ENCODE data around the gene TM2D3.
A peak's percentile ranks its signal among the peaks of the same experiment; 100 is the strongest.

The TM2D3 gene, protein sequence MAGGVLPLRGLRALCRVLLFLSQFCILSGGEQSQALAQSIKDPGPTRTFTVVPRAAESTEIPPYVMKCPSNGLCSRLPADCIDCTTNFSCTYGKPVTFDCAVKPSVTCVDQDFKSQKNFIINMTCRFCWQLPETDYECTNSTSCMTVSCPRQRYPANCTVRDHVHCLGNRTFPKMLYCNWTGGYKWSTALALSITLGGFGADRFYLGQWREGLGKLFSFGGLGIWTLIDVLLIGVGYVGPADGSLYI

GRCh38 chr15:101652098-101652785, at the start of gene TM2D3:
TM2D3 (minus strand) TSS chr15:101652381; CDS start chr15:101652361, 20 bp downstream.
- peak; percentile 90 to 96 for DNase-seq (ENCODE audit: low read depth in 2 of 2)

- DNase-seq (ENCODE audit: low read depth in 2 of 2) = no peak
Observed at GRCh38 chr15:101698314-101698713, 46.1 kb upstream of the TM2D3 start.

GRCh38 chr15:101697488-101697887, 45.3 kb upstream of the TM2D3 start:
- no peak for DNase-seq (ENCODE audit: low read depth in 2 of 2)

DNA sequence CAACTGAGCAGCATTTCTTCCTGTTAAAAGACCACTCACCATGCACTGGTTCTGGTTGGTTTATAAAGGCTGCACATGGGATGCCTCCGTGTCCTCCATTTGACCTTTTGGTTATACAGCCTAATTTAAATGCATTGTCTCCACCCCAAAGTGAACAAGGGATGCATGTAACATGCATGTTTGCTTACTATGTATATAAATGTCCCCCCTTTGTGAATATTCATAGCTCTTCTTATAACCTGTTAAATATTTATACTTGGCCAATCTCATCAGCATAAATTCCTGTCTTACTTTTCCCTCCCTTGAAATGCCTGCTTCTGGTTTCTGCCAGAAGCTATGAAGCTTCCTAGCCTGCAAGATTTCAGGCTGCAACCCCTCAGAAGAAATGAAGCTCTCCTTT, 44.6 kb upstream of the TM2D3 start:
- DNase-seq (ENCODE audit: low read depth in 2 of 2) = no peak

DNA sequence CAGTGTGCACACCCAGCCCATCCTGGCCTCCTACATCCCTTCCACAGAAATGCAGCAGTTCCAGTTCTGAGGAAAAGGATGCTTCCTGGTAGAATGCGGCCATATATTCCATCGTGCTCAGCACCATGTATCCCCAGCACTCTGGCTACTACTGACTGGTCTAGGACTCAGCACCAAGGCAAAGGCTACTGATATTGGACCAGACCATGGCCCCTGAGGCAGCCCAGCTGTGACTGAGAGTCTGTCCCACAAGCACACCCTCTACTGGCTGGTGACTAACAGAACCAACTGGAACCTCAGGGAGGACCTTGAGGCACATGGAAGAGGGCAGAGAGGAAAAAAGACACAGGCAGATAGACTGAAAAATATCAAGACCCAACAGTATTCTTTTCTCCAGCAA, 42.1 kb upstream of the TM2D3 start:
- DNase-seq (ENCODE audit: low read depth in 2 of 2) = no peak

DNA sequence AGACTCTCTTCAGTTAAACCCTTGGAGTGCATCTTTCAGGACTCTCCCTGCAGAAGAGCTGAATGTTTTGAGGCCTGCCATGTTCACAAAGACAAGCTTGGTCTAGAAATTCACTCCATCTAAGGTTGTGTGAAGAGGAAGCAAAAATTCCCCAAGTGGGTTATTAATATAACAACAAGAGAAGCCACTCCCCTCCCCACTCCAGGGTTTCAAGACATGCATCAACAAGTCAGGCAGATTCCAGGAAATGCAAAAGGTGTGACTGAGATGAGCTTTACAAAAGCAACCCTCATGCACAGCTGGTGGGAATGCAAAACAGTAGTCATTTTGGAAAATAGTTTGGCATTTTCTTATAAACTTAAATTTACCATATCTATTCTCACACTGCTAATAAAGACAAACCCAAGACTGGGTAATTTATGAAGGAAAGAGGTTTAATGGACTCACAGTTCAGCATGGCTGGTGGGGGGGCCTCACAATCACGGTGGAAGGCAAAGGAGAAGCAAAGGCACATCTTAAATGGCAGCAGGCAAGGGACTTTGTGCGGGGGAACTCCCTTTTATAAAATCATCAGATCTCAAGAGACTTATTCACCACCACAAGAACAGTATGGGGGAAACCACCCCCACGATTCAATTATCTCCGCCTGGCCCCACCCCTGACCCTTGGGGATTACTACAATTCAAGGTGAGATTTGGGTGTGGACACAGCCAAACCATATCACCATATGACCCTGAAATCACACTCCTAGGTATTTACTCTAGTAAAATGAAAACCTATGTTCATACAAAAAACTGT, 40.8 kb upstream of the TM2D3 start:
- DNase-seq (ENCODE audit: low read depth in 2 of 2) = no peak

DNA sequence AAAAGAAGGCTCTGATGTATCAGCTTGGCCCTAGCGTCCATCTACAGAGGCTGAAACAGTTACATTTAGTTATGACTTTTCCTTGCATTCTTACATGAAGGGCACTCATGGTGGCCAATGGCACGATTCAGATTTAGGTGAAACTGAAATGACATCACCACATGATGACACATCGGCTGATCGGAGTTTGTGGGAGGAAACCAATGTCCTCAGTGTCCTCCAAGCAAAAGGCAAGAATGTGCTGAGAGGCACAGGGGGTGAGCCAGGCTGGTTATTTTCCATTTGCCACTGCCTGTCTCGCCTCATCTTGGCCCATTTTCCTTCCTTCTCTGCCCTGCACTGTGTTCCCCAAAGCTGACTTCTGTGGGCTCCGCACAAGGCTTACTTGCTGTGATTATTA, 37.7 kb upstream of the TM2D3 start:
- no peak for DNase-seq (ENCODE audit: low read depth in 2 of 2)

DNA sequence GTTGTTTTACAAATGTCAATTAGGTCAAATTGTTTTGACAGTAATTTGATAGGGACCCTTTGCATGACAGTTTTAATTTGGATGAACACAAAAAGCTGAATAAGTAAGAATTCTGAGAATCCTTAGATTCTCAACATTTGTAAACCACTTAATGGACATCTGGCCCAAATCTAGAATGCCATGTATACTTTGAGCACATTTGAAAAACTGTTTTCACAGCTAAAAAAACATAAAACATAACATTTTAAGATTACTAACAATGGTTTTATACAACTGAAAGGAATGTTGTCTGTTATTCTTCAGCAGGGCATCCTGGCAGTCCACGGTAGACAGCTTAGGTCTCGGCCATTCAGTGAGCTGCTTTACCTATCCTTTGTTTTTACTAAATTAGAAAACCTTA, 34.5 kb upstream of the TM2D3 start:
- no peak for DNase-seq (ENCODE audit: low read depth in 2 of 2)

- DNase-seq (ENCODE audit: low read depth in 2 of 2) = no peak
Observed at GRCh38 chr15:101684877-101685276, 32.7 kb upstream of the TM2D3 start.

GRCh38 chr15:101684384-101684783, 32.2 kb upstream of the TM2D3 start:
- DNase-seq (ENCODE audit: low read depth in 2 of 2) = no peak

- no peak for DNase-seq (ENCODE audit: low read depth in 2 of 2)
Observed at GRCh38 chr15:101679806-101680205, 27.6 kb upstream of the TM2D3 start.

DNA sequence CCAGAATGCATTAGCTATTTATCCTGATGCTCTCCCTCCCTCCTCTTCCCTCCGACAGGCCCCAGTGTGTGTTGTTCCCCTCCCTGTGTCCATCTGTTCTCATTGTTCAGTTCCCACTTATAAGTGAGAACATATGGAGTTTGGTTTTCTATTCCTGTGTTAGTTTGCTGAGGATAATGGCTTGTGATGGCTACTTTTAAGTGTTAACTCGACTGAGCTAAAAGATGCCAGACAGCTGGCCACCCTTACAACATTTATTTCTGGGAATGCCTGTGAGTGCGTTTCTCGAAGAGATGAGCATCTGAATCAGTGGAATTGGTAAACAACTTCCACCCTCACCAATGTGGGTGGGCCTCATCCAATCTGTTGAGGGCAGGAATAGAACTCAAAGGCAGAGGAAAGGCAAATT, 24.7 kb upstream of the TM2D3 start:
- DNase-seq (ENCODE audit: low read depth in 2 of 2) = no peak

DNA sequence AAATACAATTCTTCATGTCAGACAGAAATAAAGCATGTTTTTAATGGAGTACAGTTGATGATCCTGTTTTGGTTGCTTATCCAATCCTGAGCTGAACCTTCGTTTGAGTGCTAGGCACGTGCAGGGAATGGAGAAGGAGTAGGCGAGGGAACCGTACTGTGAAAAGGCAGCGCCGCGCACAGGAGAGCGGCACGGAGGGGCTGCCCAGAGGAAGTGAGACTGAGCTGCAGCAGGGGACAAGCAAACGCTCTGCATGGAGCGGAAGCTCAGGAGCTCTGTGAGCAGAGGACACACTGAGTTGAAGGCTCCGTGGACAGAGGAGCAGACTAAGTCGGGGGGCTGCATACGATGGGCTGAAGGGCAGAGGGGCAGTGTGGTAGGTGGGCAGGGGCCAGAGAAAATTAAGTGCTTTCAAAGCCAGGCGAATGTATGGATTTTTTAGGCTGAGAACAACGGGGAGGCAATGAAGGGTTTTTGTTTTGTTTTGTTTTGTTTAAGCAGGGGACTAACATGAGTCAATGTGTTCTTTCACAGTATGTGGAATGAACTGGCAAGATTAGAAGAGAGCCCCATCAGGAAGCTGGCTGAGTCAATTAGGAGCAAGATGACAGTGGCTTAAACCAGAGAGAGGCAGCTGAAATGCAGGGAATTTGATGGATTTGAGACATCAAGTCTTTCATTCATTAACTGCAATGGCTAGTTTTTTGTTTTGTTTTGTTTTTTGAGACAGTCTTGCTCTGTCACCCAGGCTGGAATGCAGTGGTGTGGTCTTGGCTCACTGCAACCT, 23.8 kb upstream of the TM2D3 start:
- DNase-seq (ENCODE audit: low read depth in 2 of 2) = no peak

- DNase-seq (ENCODE audit: low read depth in 2 of 2) = no peak
Observed at GRCh38 chr15:101675015-101675414, 22.8 kb upstream of the TM2D3 start.

DNA sequence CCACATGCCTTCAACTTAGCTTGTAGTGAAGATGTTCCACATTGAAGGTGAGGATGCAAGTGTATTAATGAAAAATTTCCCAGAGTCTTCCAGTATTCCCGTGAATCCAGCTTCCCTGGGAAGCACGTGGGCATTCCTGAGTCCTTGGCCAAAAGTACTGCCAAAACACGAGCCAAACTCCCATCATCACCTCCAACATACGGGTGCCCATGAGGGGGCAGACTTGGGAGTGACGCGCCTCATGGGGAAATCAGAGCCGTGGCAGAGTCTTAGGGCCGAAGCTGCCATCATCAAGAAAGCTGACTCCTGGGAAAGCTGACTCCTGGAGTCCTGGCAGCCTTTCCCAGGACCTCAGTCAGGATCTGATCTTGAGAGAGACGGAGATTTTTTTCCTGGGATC, 20.1 kb upstream of the TM2D3 start:
- no peak for DNase-seq (ENCODE audit: low read depth in 2 of 2)

- DNase-seq (ENCODE audit: low read depth in 2 of 2) = no peak
Observed at GRCh38 chr15:101669744-101670143, 17.6 kb upstream of the TM2D3 start.

DNA sequence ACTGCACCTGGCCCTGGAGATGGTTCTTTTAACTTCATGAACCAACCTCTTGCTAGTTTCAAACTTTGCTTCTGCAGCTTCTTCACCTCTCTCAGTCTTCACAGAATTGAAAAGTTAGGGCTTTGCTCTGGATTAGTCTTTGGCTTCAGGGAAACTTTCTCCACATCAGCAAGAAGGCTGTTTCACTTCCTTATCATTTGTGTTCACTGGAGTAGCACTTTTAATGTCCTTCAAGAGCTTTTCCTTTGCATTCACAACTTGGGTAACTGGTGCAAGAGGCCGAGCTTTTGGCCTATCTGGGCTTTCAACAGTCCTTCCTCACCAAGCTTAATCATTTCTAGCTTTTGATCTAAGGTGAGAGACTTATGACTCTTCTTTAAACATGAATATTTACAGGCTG, 15.7 kb upstream of the TM2D3 start:
- no peak for DNase-seq (ENCODE audit: low read depth in 2 of 2)

DNA sequence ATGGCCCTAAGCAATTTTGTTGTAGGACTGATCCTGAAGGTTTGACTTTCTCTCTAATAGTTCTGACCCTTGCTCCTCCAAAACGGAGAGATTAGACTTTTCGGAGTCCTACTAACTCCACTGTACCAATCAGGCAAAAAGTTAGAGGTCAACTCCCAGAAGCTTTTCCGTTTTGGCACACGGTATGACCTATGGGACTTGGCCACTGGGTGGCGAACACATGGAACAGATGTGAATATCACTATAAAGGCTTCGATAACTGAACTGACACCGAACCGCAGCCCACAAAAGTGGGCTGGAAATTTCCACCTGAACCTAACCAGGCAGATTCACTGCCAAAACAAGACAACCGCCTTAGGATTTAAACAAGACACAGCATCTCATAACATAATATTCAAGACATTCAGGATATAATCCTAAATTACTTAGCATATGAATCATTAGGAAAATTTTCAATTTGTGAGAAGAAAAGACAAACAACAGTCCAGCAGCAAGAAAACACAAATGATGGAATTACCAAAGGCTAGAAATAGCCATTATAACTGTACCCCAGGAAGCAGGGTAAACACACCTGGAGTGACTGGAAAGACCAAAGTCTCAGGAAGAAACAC, 12.2 kb upstream of the TM2D3 start:
- no peak for DNase-seq (ENCODE audit: low read depth in 2 of 2)

DNA sequence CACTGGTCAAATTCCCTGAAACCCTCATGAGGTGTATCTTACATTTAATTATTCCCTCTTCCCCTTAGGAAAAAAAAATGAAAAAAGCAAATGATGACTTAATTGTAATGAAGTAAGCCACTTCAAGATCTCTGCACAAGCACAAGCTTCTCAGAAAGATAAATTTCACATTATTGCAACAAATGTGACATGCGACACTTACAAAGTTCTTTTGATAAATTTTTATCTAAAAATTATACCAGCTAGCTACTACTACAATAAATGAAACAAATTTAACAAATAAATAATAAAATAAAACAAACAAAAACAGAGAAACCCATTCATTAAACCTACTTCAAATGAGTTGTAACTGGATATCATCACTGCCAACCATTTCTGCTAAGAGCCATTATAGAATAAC, 10.0 kb upstream of the TM2D3 start:
- DNase-seq (ENCODE audit: low read depth in 2 of 2) = no peak

- DNase-seq (ENCODE audit: low read depth in 2 of 2) = no peak
Observed at GRCh38 chr15:101660005-101660404, 7.8 kb upstream of the TM2D3 start.

- DNase-seq (ENCODE audit: low read depth in 2 of 2) = no peak
Observed at GRCh38 chr15:101657968-101658784, 6.0 kb upstream of the TM2D3 start.
